Stimulated activated effector memory CD8-positive, alpha-beta T cell treated with anti-CD3 and anti-CD28 coated beads, Interleukin-12 subunit alpha, Interleukin-12 subunit beta, amount 100 ng/mL, for 72 hours (primary cell): ENCODE results near the gene TSC2.
A peak's percentile ranks its signal among the peaks of the same experiment; 100 is the strongest.
"Not testable (repeated sequence)": the region's sequence is repeated elsewhere in the genome, so short reads cannot be mapped to it uniquely, and the experiment has no call there.

Source experiments
- ATAC-seq: fragments of 150-1000 bp; cut with Tn5 transposase; 2 replicates; pipeline ENCODE4 v1.10.0; 2021
- DNase-seq, 2 donors: peaks; one replicate each; pipeline ENCODE4 v3.0.0; 2021 to 2022; ENCODE audit warnings: low spot score in 2 of 2
- H3K27ac Mint-ChIP-seq: one replicate; pipeline ENCODE4 v1.8.0; 2022; ENCODE audit warnings: mild to moderate bottlenecking, mixed read lengths
- H3K36me3 Mint-ChIP-seq: one replicate; pipeline ENCODE4 v1.8.0; 2022; ENCODE audit warnings: mild to moderate bottlenecking, mixed read lengths
- H3K4me1 Mint-ChIP-seq: one replicate; pipeline ENCODE4 v1.8.0; 2022; ENCODE audit warnings: mixed read lengths
- H3K4me3 Mint-ChIP-seq: one replicate; pipeline ENCODE4 v1.8.0; 2022; ENCODE audit warnings: mild to moderate bottlenecking, mixed read lengths
- H3K9me3 Mint-ChIP-seq: one replicate; pipeline ENCODE4 v1.8.0; 2022; ENCODE audit warnings: mixed read lengths

Gene TSC2

DNA sequence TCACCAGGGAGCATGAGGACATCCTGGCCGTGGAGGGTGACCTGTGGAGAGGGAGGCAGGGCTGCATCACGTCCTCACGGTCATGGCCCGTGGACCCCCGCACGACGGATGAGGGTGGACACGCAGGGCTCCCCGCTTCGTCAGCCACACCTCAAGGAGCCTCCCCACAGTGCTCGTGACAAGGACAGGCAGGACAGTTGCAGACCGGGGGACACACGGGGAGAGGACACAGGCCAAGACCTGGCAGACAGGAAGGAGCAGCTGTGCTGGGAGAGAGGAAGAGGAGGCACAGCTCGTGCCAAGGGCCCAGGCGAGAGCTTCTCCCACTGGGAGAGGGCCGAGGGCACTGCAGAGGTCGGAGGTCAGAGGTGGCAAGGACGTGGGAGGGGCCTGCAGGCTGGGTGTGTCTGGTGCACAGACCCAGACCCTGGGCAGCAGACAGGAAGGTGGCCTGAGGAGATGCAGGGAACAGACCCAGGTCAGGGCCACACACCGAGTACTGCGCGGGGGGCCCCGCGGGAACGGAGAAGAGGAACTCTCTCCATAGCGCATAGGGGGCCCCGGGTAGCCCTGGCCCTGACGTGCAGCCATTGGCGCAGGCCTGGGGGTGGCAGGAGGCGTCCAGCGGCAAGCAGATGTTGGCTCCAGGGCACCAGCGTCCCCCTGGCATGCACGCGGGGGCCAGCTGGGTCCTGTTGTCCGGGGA, 67.3 kb downstream of the TSC2 start:
- not testable (repeated sequence) for H3K9me3 Mint-ChIP-seq, ATAC-seq, H3K4me1 Mint-ChIP-seq, H3K4me3 Mint-ChIP-seq, DNase-seq, H3K27ac Mint-ChIP-seq, H3K36me3 Mint-ChIP-seq

DNA sequence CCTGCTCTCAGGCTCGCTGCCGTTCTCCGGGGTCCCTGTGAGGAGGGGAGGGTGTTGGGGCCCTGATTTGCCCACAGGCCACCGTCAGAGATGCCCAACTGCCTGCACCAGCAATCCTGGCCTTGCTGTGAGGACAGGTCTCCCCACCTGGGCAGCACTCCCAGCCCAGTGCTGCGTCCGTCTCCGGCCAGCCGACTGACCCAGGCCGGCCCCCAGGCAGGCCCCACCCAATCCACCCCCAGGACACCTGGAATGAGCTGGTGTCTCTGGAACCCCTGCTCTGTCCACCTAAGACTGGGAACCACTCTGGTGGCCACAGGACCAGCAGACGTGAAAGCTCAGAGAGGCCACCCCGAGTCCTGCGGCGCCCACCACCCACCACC, 67.8 kb downstream of the TSC2 start:
- no peak overlapping the region for H3K27ac Mint-ChIP-seq

DNA sequence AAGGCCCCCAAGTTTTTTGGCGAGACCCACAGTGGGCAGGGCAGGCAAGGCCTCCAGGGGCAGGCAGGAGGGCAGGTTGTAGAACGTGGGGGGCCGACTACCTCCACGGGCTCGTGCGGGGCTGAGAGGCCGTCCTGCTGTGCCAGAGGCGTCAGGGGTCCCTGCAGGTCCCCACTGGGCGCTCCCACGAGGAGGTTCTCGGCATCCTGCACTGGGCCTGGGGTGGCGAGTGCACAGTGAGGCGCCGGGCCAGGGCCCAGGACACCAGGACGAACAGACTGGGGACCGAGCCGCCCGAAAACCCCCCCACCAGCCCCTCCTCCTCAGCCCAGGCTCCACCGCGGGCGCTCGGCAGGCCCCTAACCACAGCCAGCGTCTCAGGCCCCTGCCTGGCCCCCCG, 68.6 kb downstream of the TSC2 start:
- not testable (repeated sequence) for DNase-seq, H3K4me1 Mint-ChIP-seq, H3K36me3 Mint-ChIP-seq, H3K4me3 Mint-ChIP-seq, ATAC-seq, H3K9me3 Mint-ChIP-seq, H3K27ac Mint-ChIP-seq

More for the DNA sequence above, 67.8 kb downstream of the TSC2 start:
- H3K36me3 Mint-ChIP-seq: peaks cover 4% of the 10 kb centered on the region
- no peaks in the 10 kb centered on the region for H3K9me3 Mint-ChIP-seq
- H3K4me3 Mint-ChIP-seq: no peak overlapping the region
- H3K4me1 Mint-ChIP-seq: peaks cover 4% of the 10 kb centered on the region
- ATAC-seq (no peak), DNase-seq (no peak)

DNA sequence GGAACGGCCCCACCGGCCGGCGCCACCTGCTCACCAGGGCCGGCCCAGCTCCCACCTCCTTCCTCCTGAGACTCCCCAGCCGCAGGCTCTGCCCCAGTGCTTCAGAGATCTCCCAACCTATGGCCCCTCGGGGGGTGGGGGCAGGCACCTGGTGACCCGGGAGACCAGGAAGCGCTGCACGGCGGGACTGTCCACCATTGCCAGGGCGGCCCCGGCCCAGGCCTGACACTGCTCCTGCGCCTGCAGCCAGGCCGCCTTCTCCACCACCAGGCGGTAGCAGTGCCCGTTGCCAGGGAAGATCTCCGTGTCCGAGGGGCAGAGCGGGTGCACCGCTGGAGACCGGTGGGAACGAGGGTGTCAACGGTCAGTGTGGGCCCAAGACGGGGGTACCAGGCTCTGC, 69.6 kb downstream of the TSC2 start:
- not testable (repeated sequence) for H3K27ac Mint-ChIP-seq, DNase-seq, ATAC-seq, H3K4me1 Mint-ChIP-seq, H3K36me3 Mint-ChIP-seq, H3K4me3 Mint-ChIP-seq, H3K9me3 Mint-ChIP-seq

DNA sequence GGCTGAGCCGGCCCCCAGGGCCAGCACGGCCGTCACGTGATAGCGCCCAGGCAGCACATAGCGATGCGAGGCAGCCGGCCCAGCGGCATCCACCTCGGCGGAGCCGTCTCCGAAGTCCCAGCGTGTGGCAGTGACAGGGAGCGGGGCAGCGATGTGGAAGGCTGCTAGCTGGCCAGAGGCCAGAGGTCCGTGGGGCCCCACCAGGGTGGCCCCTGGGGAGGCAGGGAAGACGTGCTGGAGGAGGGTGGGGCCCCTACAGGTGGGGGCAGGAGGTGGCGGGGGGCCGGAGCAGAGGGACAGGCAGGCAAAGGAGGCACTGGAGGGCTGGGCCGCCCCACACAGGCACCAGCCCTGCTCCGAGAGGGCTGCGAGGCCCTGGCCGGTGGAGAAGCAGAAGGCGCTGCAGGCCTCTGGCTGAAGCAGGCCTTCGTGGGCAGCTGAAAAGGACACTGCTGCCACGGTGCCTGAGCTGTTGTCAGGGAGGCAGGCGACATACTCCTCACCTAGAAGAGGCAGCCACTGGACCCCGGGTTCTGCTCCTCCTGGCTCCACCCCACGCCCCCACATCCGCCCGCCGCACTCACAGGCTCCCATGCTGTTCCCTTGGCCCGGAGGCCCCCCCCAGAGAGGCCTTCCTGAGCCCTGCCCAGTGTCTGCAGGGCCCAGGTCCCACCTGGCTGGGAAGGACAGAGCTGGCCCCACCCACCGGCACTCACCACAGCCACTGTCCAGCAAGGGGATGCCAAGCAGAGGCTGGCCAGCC, 70.4 kb downstream of the TSC2 start:
- H3K9me3 Mint-ChIP-seq, DNase-seq, H3K4me3 Mint-ChIP-seq, ATAC-seq, H3K27ac Mint-ChIP-seq, H3K4me1 Mint-ChIP-seq, H3K36me3 Mint-ChIP-seq: not testable (repeated sequence)

DNA sequence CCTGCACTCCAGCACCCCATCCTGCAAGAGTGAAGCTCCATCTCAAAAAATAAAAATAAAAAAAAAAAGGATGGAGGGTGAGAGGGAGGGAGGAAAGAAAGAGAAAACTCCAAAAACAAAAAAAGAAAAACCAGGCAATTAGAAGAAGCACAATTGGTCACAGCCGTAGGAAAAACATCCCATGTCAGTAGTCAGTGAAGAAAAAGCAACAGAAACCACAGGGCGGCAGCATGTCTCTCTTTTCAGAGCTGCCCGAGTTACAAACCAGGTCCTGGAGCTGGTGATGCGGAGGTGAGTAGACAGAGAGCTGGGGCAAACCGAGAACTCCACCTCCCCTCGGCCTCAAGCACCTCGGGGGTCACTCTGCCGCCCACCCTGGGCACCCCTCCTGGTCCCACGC, 73.5 kb downstream of the TSC2 start:
- DNase-seq: not testable (repeated sequence)
- peak; percentile 71 for ATAC-seq

GRCh38 chr16:2121853-2122252, 74.1 kb downstream of the TSC2 start:
- Mint-ChIP-seq H3K9me3 (no peaks in the 10 kb centered on the region), H3K4me3 (no peak overlapping the region), H3K36me3 (no peaks in the 10 kb centered on the region), H3K4me1 (peaks cover 15% of the 10 kb centered on the region), H3K27ac (no peak overlapping the region)
- ATAC-seq (peak; percentile 8), DNase-seq (no peak)

More for the DNA sequence above, 73.5 kb downstream of the TSC2 start:
- not testable (repeated sequence) for H3K4me3 Mint-ChIP-seq, H3K27ac Mint-ChIP-seq, H3K36me3 Mint-ChIP-seq, H3K9me3 Mint-ChIP-seq
- peaks cover 15% of the 10 kb centered on the region for H3K4me1 Mint-ChIP-seq

GRCh38 chr16:2122429-2122828, 74.6 kb downstream of the TSC2 start:
- Mint-ChIP-seq H3K27ac (no peak overlapping the region), H3K4me3 (no peak overlapping the region), H3K36me3 (no peaks in the 10 kb centered on the region), H3K4me1 (peaks cover 15% of the 10 kb centered on the region), H3K9me3 (no peaks in the 10 kb centered on the region)
- no peak for ATAC-seq
- no peak for DNase-seq

GRCh38 chr16:2122934-2123683, 75.3 kb downstream of the TSC2 start:
- not testable (repeated sequence) for H3K36me3 Mint-ChIP-seq, H3K27ac Mint-ChIP-seq, H3K4me3 Mint-ChIP-seq, ATAC-seq, H3K9me3 Mint-ChIP-seq, DNase-seq
- H3K4me1 Mint-ChIP-seq: peaks cover 16% of the 10 kb centered on the region

DNA sequence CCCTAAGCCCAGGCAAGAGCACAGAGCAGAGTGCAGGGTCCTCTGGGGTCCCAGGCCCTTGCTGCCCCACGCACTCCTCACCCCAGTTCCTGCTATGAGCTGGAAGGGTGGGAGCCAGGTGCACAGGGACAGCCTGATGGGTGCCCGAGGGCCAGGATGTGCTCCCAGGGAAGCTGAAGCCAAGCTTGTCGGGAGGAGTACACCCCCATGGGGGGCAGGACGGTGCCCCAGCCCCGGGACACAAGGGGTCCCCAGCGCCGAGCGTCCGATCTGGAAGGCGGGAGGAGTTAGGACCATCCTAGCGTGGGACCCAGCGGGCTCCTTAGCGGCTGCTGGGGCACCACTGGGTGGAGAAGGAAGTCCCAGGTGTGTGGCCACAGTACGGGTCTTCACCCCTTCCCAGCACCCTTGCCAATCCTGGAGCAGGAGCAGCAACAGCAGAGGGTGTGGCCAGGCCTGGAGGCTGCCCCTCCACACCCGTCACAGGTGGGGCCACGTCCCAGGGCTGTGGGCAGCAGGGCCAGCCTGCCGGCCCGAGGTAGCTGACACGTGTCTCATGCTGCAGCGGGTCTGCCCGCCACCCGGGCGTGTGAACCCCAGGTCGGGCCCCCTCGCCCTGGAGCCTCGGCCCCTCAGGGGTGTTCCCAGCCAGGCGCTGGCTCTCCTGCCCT, 76.1 kb downstream of the TSC2 start:
- H3K4me1 Mint-ChIP-seq: peaks cover 22% of the 10 kb centered on the region
- not testable (repeated sequence) for H3K9me3 Mint-ChIP-seq, H3K36me3 Mint-ChIP-seq, H3K4me3 Mint-ChIP-seq, H3K27ac Mint-ChIP-seq, DNase-seq, ATAC-seq

DNA sequence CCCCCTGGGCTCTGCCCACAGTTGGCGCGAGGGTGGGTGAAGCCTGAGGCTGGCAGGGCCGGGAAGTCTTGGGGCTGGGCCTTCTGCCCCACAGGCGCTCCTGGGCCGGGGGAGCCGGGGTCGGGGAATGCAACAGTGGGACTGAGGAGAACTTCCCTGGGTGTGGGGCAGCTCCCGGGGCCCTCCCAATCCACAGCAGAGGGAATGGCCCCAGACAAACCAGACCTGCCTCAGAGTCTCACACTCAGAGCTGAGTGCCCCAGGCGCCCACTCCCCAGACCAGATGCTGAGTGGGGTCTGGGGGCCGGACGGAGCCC, 76.5 kb downstream of the TSC2 start:
- not testable (repeated sequence) for ATAC-seq, H3K27ac Mint-ChIP-seq

DNA sequence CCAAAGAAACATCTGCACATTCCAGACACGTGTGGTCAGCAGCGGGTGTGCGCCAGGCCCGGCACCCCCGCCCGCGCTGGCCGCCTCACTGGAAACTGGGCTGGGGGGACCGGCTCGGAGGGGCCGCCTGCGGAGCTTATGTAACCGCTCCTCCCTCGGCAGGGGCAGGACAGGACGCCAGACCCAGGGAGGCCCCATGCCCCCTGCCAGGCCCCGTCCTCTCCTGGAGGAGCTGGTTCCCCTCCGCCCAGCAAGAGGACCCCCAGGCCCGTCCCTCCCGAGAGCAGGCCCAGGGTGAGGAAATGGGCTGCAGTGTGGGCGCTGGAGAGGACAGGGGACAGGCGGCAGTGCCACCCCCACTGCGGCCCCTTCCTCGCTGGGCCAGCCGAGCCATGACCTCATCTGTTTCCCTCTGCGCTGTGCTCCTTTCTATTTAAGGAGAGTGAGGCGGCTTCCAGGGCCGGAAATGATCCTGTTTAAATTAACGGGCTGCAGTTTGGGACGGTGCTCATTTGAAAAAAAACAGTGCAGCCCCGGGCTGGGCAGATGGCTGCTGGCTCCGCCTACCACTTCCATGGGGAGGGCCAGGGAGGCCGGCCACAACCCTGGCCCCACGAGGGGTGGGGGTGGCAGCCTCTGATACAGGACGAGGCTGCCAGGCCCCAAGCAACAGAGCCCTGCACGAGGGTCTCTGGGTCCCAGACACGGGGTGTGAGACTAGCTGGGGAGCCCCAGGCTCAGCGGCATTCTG, 77.1 kb downstream of the TSC2 start:
- H3K4me3 Mint-ChIP-seq, H3K27ac Mint-ChIP-seq, H3K9me3 Mint-ChIP-seq, ATAC-seq, DNase-seq, H3K36me3 Mint-ChIP-seq: not testable (repeated sequence)
- peaks cover 22% of the 10 kb centered on the region for H3K4me1 Mint-ChIP-seq

More for the DNA sequence above, 76.5 kb downstream of the TSC2 start:
- not testable (repeated sequence) for DNase-seq, H3K36me3 Mint-ChIP-seq, H3K4me3 Mint-ChIP-seq, H3K9me3 Mint-ChIP-seq
- peaks cover 22% of the 10 kb centered on the region for H3K4me1 Mint-ChIP-seq

DNA sequence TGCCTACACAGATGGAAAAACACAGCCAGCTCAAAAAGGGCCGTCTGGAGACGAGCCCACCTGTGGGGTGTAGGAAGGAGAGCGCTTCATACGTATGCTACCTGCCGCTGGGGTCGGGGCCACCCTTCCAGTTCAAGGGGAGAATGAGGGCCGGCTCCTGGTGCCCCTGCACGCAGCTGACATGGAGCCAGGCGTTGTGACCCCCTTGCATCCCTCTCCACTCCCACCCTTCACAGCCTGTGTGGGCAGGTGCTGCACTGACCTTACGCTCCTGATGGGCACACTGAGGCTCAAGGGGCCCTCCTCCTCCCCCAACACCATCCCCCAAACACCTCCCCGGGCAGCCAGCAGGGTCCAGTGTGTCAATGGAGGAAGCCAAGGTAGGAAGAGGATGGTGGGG, 77.8 kb downstream of the TSC2 start:
- DNase-seq, H3K4me3 Mint-ChIP-seq, H3K36me3 Mint-ChIP-seq, H3K9me3 Mint-ChIP-seq, ATAC-seq, H3K27ac Mint-ChIP-seq: not testable (repeated sequence)
- H3K4me1 Mint-ChIP-seq: peaks cover 17% of the 10 kb centered on the region

DNA sequence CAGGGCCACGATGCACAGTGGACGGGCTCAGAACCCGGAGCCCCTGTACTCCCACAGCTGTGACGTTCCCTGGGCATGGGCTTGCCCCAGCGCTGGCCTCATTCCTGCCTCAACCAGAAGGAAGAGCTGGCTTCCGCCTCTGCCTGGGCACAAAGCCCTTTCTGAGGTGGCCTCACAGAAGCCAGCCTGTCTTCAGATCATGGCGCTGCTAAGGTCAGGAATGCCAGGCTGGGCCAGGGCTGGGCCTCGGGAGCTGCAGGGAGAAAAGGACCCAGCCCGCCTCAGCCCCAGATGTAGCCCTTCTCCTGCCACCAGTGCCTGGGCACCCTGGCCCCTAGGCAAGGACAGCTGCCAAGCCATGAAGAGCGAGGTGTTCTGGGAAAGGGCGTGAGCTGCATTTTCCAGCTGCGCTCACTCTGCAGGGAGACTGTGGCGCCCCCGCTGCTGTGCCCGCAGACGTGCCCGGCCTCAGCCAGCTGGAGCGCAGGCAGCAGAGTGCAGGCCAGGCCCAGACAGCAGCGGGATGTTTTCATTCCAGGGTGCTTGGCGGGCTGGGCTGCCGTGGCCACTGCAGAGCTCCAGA, 78.5 kb downstream of the TSC2 start:
- H3K36me3 Mint-ChIP-seq, DNase-seq, H3K4me3 Mint-ChIP-seq, H3K27ac Mint-ChIP-seq, ATAC-seq, H3K9me3 Mint-ChIP-seq: not testable (repeated sequence)
- H3K4me1 Mint-ChIP-seq: peaks cover 13% of the 10 kb centered on the region
